GM21717 (cell line): ENCODE data around the gene ATXN1.

Experiments
- ATAC-seq: cut with Tn5 transposase; IDR thresholded peaks from one replicate; pipeline ENCODE4 v1.9.1; 2021; ENCODE audit warnings: mild to moderate bottlenecking, moderate library complexity; ENCODE audit not compliant: unreplicated experiment

Gene ATXN1

GRCh38 chr6:16583144-16583762 is 178.0 kb downstream of the ATXN1 start:
- ATAC-seq = no peak

DNA sequence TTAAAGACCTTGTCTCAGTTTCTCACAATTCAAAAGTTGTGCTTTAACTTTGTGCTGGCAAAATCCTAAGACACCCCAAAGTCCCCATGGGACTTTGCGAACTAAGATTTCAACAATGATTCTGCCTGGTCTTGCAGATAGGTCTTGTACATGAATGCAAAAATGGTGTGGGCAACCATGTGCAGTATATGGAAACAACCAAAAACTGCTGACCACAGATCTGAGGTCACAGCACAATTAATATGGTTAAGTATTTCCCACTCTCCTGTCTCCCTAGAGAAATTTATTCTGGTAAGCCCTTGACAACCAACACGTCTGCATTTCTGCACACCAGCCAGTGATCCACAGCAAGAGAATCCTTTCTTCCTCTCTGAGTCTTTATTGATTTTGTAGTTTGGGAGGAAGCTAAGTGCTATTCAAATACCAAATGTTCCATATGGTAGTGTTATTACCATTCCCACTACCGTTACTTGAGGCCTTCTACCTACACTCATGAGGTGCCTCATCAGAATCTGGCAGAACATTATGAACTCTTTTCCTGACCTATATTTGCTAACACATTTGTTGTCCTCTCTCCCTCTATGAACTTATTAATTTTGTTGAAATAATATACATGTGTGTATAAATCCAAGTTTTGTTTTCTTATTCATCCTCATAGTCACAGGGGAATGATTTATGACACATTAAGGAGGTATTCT is 178.7 kb downstream of the ATXN1 start:
- ATAC-seq = no peak

DNA sequence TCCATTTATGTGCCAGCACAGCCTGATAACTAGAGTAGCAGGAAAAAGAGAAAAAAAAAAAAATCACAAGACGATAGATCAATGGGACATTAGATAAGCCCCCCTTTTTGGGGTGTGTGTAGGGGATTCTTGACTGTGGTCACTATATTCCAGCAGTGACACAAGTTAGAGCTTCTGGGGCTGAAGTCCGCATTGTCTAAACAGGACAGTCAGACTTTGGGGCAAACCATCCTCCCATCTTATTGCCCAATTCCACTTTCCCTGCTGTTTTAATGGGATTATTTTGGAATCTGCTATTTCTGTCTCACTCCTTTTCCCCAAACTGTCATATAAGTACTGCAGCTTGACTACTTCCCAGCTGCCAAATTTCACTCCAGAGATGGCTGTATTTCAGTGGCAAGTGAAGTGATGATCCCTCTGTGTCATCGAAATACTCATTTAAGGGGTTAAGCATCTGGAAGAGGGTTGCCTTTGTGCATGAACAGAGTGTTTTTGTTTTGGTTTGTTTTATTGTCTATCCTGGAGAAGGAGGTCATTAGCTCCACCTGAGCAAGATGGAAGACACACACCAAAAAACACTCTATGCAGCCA is 182.5 kb downstream of the ATXN1 start:
- no peak for ATAC-seq

GRCh38 chr6:16576451-16577368 is 184.6 kb downstream of the ATXN1 start:
- peak; percentile 92 for ATAC-seq

DNA sequence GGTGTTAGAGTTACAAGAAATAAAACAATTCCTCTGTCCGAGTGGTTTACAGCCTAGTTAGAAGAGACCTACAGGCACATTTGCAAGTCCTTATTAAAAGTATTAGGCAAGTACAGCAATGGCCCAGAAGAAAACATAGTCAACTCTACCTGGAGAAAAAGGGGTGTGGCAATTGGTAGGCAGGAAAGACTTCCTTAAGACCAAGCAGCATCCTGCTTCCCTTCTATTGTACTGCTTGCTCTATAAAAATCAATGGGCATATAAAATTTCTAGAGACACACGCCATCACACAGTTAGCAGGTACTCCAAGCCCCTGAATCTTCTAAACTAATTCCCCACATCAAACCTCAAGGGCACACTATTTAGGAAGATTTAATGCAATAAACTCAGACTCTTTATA is 185.6 kb downstream of the ATXN1 start:
- ATAC-seq = no peak

GRCh38 chr6:16572943-16573342 is 188.3 kb downstream of the ATXN1 start:
- no peak for ATAC-seq

DNA sequence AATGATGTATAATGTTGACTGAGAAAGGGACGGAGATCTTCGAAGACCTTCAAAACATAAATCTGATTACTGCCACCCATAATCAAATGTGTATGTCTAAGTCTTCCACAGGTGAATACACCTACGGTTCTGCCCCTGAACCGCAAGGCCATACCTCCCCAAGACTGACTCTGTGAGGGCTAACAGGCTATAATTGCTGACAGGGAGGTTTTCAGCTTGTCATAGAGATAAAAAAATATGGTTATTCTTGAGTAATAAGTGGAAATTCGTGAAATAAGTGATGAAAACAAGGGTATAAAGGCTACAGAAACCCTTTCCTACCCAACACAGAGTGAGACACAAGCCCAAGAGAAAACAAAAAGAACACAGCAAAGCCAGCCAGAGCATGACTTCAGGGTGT is 188.9 kb downstream of the ATXN1 start:
- no peak for ATAC-seq

- no peak for ATAC-seq
Observed at GRCh38 chr6:16570946-16571345, 190.3 kb downstream of the ATXN1 start.

- ATAC-seq = no peak
Observed at GRCh38 chr6:16570221-16570553, 191.1 kb downstream of the ATXN1 start.

DNA sequence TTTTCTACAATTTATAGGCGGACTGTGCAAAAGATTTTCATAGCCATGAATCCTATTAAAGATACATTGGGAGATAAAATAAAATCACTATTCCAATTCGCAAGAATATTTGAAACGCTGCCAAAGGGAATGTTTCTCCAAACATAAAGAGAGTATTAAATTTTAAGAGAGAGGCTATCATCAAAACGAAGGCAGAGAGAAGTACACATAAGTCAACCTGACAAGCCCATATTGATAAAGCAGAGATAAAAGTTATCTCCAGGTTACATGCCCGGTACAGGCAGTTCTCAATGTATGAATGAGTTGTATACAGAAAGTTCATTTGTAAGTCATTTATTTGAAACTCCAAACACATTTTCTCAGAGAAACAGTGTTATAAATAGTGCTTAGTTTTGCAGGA is 193.1 kb downstream of the ATXN1 start:
- no peak for ATAC-seq

DNA sequence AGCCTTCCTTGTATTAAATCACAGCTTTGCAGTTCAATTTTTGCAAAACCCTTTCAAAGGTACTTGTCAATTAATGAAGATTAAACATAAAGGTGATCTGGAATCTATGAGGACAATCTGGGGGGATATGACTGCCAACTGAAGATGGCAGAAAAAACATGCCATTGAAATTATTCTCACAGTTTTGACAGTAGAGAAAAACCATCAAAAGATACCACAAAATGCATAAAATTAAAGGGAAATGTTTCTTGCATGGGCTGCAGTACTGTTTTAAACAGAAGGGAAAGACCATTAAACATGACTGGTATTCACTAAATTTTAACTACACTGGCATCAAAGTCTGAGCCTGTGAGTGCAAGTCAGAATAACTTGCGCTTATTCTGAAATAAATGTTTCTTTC is 194.2 kb downstream of the ATXN1 start:
- ATAC-seq = no peak

DNA sequence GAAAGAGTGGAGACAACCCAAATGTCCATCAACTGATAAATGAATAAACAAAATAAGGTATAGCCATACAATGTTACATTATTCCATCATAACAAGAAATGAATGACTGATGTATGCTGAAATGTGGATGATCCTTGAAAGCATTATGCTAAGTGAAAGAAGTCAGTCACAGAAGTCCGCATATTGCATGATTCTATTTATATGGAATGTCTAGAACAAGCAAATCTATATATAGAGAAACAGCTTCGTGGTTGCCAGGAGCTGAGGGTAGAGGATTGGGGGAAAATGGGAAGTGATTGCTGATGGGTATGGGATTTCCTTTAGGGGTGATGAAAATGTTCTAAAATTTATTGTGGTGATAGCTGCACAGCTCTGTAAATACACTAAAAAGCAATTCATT is 196.8 kb downstream of the ATXN1 start:
- ATAC-seq = no peak

DNA sequence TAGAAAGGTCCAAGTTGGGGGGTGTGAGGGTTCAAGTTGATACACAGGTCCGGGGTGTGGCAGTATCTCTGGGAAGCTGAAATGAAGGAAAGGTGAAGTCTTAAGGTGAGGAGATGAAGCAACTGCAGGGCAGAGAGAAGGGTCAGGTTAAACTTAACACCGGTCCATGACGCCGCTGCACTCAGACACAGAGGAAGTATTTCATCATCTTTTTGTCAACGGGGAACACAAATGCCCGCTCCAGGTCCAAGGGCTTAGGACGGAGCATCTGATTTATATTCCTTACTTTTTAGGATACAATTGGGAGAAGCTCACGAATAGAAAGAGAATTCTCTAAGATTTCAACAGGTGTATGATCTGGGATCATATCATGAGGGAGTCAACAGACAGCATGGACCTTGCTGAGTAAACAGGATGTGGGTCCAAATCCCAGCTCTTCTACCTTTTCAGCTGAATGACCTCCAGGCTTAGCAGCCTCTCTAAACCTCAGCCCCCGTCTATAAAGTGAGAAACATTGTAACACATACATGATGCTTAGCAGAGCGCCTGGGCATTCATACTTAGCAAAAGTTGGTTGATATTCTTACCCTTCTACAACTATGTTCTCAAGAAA is 197.5 kb downstream of the ATXN1 start:
- no peak for ATAC-seq

DNA sequence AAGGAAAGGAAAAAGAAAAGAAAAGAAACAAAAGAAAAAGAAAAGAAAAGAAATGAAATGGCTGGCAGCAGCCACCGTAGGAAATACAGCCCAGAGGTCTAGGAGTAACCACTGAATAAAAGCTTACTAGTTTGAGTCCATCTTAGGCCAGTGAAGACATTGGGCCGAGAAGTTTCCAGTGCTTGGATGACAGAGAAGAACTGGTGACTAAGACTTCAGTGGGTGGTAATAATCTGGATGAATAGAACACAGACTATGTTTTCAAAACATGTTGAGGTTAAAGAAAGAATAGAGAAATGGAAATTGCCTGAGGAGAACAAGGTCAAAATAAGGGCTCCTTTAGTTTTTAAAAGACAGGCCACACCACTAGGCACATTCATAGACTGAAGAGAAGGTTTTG is 198.8 kb downstream of the ATXN1 start:
- no peak for ATAC-seq

DNA sequence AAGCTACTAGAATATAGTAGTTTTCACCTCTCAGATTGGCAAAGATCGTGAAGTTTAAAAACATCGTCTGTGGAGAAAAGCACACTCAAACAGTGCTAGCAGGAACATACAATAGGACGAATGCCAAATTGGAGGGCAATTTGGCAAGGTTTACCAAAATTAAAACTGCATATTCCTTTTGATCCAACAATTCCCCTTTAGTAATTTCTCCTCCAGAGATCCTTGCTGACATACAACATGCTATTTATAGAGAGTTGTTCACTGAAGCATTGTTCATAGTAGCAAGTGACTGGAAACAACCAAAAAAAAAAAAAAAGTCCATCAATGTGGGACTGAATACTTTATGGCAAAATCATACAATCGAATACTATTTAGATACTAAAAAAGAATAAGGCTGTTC is 202.2 kb downstream of the ATXN1 start:
- ATAC-seq = no peak

- no peak for ATAC-seq
Observed at GRCh38 chr6:16555550-16555949, 205.7 kb downstream of the ATXN1 start.

GRCh38 chr6:16553531-16553930 is 207.7 kb downstream of the ATXN1 start:
- no peak for ATAC-seq

GRCh38 chr6:16551466-16551865 is 209.8 kb downstream of the ATXN1 start:
- no peak for ATAC-seq

DNA sequence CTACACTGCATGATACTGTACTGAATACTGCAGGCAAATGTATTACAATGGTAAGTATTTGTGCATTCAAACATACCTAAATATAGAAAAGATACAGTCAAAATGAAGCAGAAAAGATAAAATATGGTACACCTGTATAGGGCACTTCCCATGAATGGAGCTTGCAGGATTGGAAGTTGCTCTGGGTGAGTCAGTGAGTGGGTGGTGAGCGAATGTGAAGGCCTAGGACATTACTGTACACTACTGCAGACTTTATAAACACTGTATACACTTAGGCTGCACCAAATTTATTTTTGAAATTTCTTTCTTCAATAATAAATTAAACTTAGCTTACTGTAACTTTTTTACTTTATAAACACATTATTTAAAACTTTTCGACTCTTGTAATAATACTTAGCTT is 213.1 kb downstream of the ATXN1 start:
- no peak for ATAC-seq

DNA sequence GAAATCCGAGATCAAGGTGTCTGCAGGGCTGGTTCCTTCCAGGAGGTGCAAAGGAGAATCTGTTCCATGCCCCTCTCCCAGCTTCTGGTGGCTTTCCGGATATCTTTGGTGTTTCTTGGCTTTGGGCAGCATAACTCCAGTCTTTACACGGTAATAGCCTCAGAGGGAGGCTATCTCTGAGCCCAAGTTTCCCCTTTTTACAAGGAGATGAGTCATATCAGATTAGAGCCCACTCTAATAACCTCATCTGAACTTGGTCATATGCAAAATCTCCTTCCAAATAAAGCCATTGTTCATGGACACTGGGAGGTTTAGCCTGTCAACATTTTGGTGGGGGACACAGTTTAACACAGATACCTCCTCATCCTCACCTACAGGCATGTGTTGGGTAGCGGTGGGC is 213.7 kb downstream of the ATXN1 start:
- ATAC-seq = no peak

DNA sequence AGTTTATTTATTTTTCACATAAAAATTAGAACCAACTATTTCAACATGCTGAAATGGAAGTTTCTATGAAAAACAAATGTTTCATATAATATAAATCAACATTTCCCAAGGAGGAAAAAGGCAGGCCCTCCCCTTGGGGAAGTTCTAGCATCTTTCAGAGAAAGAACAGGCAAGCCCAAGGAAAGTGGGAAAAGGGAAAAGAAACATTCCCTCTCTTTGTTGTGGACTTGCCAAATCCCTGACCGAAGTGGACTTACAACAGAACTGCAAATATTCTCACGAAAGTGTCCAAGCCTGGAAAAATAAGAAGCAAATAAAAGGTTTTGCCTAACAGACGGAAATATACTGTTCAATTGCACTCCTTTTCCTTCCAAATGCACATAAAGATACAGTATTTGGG is 214.4 kb downstream of the ATXN1 start:
- no peak for ATAC-seq
